Mesenchymal stem cell (in vitro differentiated cells and primary cell): ENCODE results near the gene PAX8.
A peak's percentile ranks its signal among the peaks of the same experiment; 100 is the strongest.
"Not testable (repeated sequence)": the region's sequence is repeated elsewhere in the genome, so short reads cannot be mapped to it uniquely, and the experiment has no call there.

ENCODE experiments used
- DNase-seq: peaks from one replicate; pipeline ENCODE4 v3.0.0-alpha.2; 2013
- H2AFZ ChIP-seq: one replicate; pipeline ENCODE4 v1.6.1; 2013; ENCODE audit warnings: low read depth, mild to moderate bottlenecking, control low read depth, inconsistent platforms, low read length, moderate library complexity
- H2AK5ac ChIP-seq: 2 replicates; pipeline ENCODE4 v1.6.1; 2013; ENCODE audit warnings: low read length, moderate library complexity, mild to moderate bottlenecking, inconsistent platforms; ENCODE audit not compliant: severe bottlenecking
- H2BK120ac ChIP-seq: one replicate; pipeline ENCODE4 v1.6.1; 2013; ENCODE audit warnings: low read depth, mild to moderate bottlenecking, inconsistent platforms, low read length, moderate library complexity
- H2BK12ac ChIP-seq, 2 experiments: one replicate each; pipeline ENCODE4 v1.6.1; 2013; ENCODE audit warnings: inconsistent platforms in 2 of 2, low read length in 2 of 2, mild to moderate bottlenecking in 2 of 2, moderate library complexity in 2 of 2, control low read depth in 1 of 2
- H2BK15ac ChIP-seq: one replicate; pipeline ENCODE4 v1.6.1; 2013; ENCODE audit warnings: mild to moderate bottlenecking, low read depth, inconsistent platforms; ENCODE audit not compliant: poor library complexity, severe bottlenecking
- H2BK5ac ChIP-seq: 2 replicates; pipeline ENCODE4 v1.6.1; 2013; ENCODE audit warnings: low read depth, mild to moderate bottlenecking, low read length, control low read depth, inconsistent platforms; ENCODE audit not compliant: poor library complexity, severe bottlenecking
- H3K14ac ChIP-seq, 2 experiments: one replicate each; pipeline ENCODE4 v1.6.1; 2013; ENCODE audit warnings: inconsistent platforms in 2 of 2, low read length in 2 of 2, control low read depth in 1 of 2, mild to moderate bottlenecking in 1 of 2, moderate library complexity in 1 of 2
- H3K18ac ChIP-seq, 2 experiments: one replicate each; pipeline ENCODE4 v1.6.1; 2013; ENCODE audit warnings: inconsistent platforms in 2 of 2, low read length in 2 of 2, control low read depth in 1 of 2, low read depth in 1 of 2, mild to moderate bottlenecking in 1 of 2
- H3K23ac ChIP-seq, 2 experiments: one replicate each; pipeline ENCODE4 v1.6.1; 2013; ENCODE audit warnings: inconsistent platforms in 2 of 2, low read length in 2 of 2, mild to moderate bottlenecking in 2 of 2, moderate library complexity in 2 of 2, control low read depth in 1 of 2
- H3K27ac ChIP-seq: 2 replicates; pipeline ENCODE4 v1.5.1; 2013; ENCODE audit warnings: mild to moderate bottlenecking, moderate library complexity, low read length, control low read depth, inconsistent platforms; ENCODE audit not compliant: poor library complexity, severe bottlenecking
- H3K27me3 ChIP-seq, 2 experiments: 2 replicates each; pipeline versions ENCODE4 v1.6.1 to v1.7.0; 2013; ENCODE audit warnings: low read length in 2 of 2, mild to moderate bottlenecking in 2 of 2, moderate library complexity in 2 of 2, control low read depth in 1 of 2, inconsistent platforms in 1 of 2; ENCODE audit not compliant: control insufficient read depth in 1 of 2, insufficient read depth in 1 of 2
- H3K36me3 ChIP-seq, 2 experiments: 2 replicates each; pipeline versions ENCODE4 v1.6.1 to v1.7.0; 2013; ENCODE audit warnings: low read length in 2 of 2, control low read depth in 1 of 2, inconsistent platforms in 1 of 2, low read depth in 1 of 2, mild to moderate bottlenecking in 1 of 2; ENCODE audit not compliant: insufficient read depth in 2 of 2, control insufficient read depth in 1 of 2
- H3K4ac ChIP-seq, 2 experiments: one replicate each; pipeline ENCODE4 v1.6.1; 2013; ENCODE audit warnings: inconsistent platforms in 2 of 2, low read length in 2 of 2, mild to moderate bottlenecking in 2 of 2, moderate library complexity in 2 of 2, control low read depth in 1 of 2, low read depth in 1 of 2
- H3K4me1 ChIP-seq: 2 replicates; pipeline ENCODE4 v1.6.1; 2013; ENCODE audit warnings: low read depth, low read length, control low read depth; ENCODE audit not compliant: control insufficient read depth, insufficient read depth
- H3K4me2 ChIP-seq: 2 replicates; pipeline ENCODE4 v1.6.1; 2013; ENCODE audit warnings: low read length, mild to moderate bottlenecking, inconsistent platforms; ENCODE audit not compliant: poor library complexity, severe bottlenecking
- H3K4me3 ChIP-seq, 2 experiments: 2 replicates each; pipeline versions ENCODE4 v1.5.1 to v1.7.0; 2013; ENCODE audit warnings: low read length in 2 of 2, mild to moderate bottlenecking in 2 of 2, control low read depth in 1 of 2, low read depth in 1 of 2; ENCODE audit not compliant: insufficient read depth in 1 of 2
- H3K79me1 ChIP-seq: replicated peaks from 2 replicates; pipeline ENCODE4 v1.6.1; 2013; ENCODE audit warnings: mild to moderate bottlenecking, control low read depth, low read length, inconsistent platforms; ENCODE audit not compliant: poor library complexity, severe bottlenecking
- H3K9ac ChIP-seq: 2 replicates; pipeline ENCODE4 v1.7.0; 2013; ENCODE audit warnings: mild to moderate bottlenecking, low read length, moderate library complexity
- H3K9me3 ChIP-seq: 2 replicates; pipeline ENCODE4 v1.7.0; 2013; ENCODE audit warnings: mild to moderate bottlenecking, low read length; ENCODE audit not compliant: control insufficient read depth
- H4K8ac ChIP-seq: one replicate; pipeline ENCODE4 v1.6.1; 2013; ENCODE audit warnings: inconsistent platforms, mild to moderate bottlenecking, low read length, moderate library complexity
- H4K91ac ChIP-seq: one replicate; pipeline ENCODE4 v1.6.1; 2013; ENCODE audit warnings: mild to moderate bottlenecking, low read length, inconsistent platforms
- WGBS: methylation state at CpG from one replicate; pipeline ENCODE4 v1.1.7; 2013; ENCODE audit warnings: mixed read lengths; 5-methylcytosine and 5-hydroxymethylcytosine counted together

The PAX8 gene

DNA sequence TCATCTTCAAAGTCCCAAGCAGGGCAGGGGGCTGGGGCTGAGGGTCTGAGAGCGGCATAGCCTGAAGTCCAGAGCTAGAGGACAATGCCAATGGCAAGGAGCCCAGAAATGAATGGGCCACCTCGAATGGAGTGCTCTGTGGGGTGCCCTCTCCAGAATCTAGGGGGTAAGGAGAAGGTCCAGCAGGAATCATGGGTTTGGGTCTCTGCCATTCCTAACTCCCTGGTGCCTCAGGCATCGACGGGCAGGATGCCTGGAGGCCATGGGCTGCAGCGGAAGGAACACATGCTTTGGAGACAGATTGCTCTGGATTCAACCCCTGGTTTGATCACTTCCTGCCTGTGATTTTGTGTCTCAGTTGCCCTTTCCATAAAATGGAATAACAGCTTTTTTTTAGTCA is 44.4 kb upstream of the PAX8 start:
- not testable (repeated sequence) for H3K14ac ChIP-seq, DNase-seq, H2BK15ac ChIP-seq, H3K4ac ChIP-seq, H3K36me3 ChIP-seq, H3K27ac ChIP-seq, H3K27me3 ChIP-seq, H2BK12ac ChIP-seq, H4K91ac ChIP-seq, H3K18ac ChIP-seq, H3K4me3 ChIP-seq, H2AK5ac ChIP-seq, H2BK120ac ChIP-seq, H2BK5ac ChIP-seq, H3K23ac ChIP-seq, H3K79me1 ChIP-seq, H4K8ac ChIP-seq, H3K4me1 ChIP-seq, H3K4me2 ChIP-seq, H2AFZ ChIP-seq, H3K9me3 ChIP-seq
- peak overlapping the region; percentile 22 for H3K9ac ChIP-seq
- 92% methylated on average over 5 of the region's 5 CpGs for WGBS

- not testable (repeated sequence) for H2BK12ac ChIP-seq, H2AFZ ChIP-seq, H3K4ac ChIP-seq, H3K79me1 ChIP-seq, H3K18ac ChIP-seq, H3K36me3 ChIP-seq, H3K4me3 ChIP-seq, H3K4me1 ChIP-seq, H4K91ac ChIP-seq, H2BK5ac ChIP-seq, H2AK5ac ChIP-seq, H3K9ac ChIP-seq, H2BK15ac ChIP-seq, H3K4me2 ChIP-seq, H3K9me3 ChIP-seq, H3K27me3 ChIP-seq, H3K27ac ChIP-seq, H3K23ac ChIP-seq, H3K14ac ChIP-seq, H4K8ac ChIP-seq, DNase-seq, H2BK120ac ChIP-seq
- 85% methylated on average over 5 of the region's 7 CpGs for WGBS
These were observed 41.4 kb upstream of the PAX8 start for GRCh38 chr2:113320106-113320505.

DNA sequence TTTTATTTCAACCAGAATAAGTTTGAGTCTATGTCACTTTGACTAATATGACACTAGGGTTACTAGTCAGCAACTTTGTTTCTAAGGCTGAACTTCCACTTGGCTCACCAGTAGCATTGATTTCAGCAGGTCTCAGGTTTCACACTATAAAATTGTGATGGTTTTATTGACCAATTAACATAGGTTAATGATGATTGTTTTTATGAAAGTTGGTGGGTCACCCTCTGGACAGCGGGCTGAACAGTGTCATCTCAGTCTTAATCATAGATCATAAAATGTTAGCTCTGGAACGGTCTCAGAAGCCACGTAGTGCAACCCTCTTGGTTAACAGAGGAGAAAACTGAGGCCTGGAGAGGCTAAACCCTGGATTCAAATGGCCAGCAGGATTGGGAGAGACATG is 40.2 kb upstream of the PAX8 start:
- not testable (repeated sequence) for H4K8ac ChIP-seq, H4K91ac ChIP-seq, H2BK15ac ChIP-seq, H3K4me2 ChIP-seq, H2BK5ac ChIP-seq, H3K4ac ChIP-seq, H3K14ac ChIP-seq, H2AFZ ChIP-seq, H3K9ac ChIP-seq, H3K36me3 ChIP-seq, H2AK5ac ChIP-seq, DNase-seq, H3K27me3 ChIP-seq, H2BK120ac ChIP-seq, H3K9me3 ChIP-seq, H3K27ac ChIP-seq, H3K79me1 ChIP-seq, H3K4me1 ChIP-seq, H3K23ac ChIP-seq, H2BK12ac ChIP-seq, H3K4me3 ChIP-seq, H3K18ac ChIP-seq
- WGBS: 82% methylated on average over 3 of the region's 3 CpGs

- Histone ChIP-seq H3K27ac (no peak overlapping the region), H2BK12ac (no peak overlapping the region), H3K18ac (no peak overlapping the region), H3K27me3 (no peaks in the 10 kb centered on the region), H3K36me3 (no peaks in the 10 kb centered on the region), H2BK5ac (no peak overlapping the region), H3K4me2 (no peak overlapping the region), H3K4me1 (no peaks in the 10 kb centered on the region), H3K4me3 (no peak overlapping the region), H2BK120ac (no peak overlapping the region), H4K8ac (no peak overlapping the region), H2BK15ac (no peak overlapping the region), H3K23ac (no peak overlapping the region), H2AK5ac (no peak overlapping the region), H3K79me1 (no peaks in the 10 kb centered on the region), H3K4ac (no peak overlapping the region), H2AFZ (no peak overlapping the region), H4K91ac (no peak overlapping the region), H3K14ac (no peak overlapping the region), H3K9ac (no peak overlapping the region), H3K9me3 (no peaks in the 10 kb centered on the region)
- 56% methylated on average over 2 of the region's 2 CpGs for WGBS
- no peak for DNase-seq
These were observed 37.4 kb upstream of the PAX8 start for GRCh38 chr2:113316085-113316484.
